H1 (cell line): ENCODE measurements around the gene PRRX2. TPM values are rescaled to one million over a fixed set of nuclear protein-coding genes. Genes with fewer than 3 reads are reported as not detected.

ENCODE experiments used
- CTCF ChIA-PET: fragments of 300-600 bp; sonication (Branson Sonifier 250); formaldehyde crosslinking; loops from one replicate; lab custom pipeline; 2021; ENCODE audit not compliant: partially characterized antibody; lab: Charles Lee
- POLR2A ChIA-PET: fragments of 300-600 bp; sonication (Branson Sonifier 250); formaldehyde crosslinking; loops from one replicate; lab custom pipeline; 2021; ENCODE audit warnings: inconsistent platforms; ENCODE audit not compliant: partially characterized antibody; lab: Charles Lee
- DNase-seq, 2 experiments: peaks; one replicate each; pipeline versions ENCODE4 v3.0.0 to v3.0.0-alpha.2; 2010 to 2022; ENCODE audit warnings: low spot score in 2 of 2, low read depth in 1 of 2, mixed read lengths in 1 of 2
- FAIRE-seq: peaks from 2 replicates; lab custom pipeline; 2011; peaks lifted over from hg19 to GRCh38; lab: Jason Lieb, UNC
- H2AFZ ChIP-seq: 2 replicates; pipeline ENCODE4 v1.8.1; 2012; ENCODE audit warnings: low read length, inconsistent platforms
- H2AK5ac ChIP-seq: 2 replicates; pipeline ENCODE4 v1.6.1; 2013; ENCODE audit warnings: low read depth, low read length
- H2BK120ac ChIP-seq: replicated peaks from 2 replicates; pipeline ENCODE3; 2013; ENCODE audit warnings: low read depth, low read length, inconsistent platforms
- H2BK12ac ChIP-seq: 2 replicates; pipeline ENCODE4 v1.6.1; 2013; ENCODE audit warnings: low read depth, low read length
- H2BK15ac ChIP-seq: 2 replicates; pipeline ENCODE4 v1.6.1; 2013; ENCODE audit warnings: low read length
- H2BK20ac ChIP-seq: 2 replicates; pipeline ENCODE4 v1.6.1; 2013; ENCODE audit warnings: low read length
- H2BK5ac ChIP-seq: 2 replicates; pipeline ENCODE4 v1.6.1; 2013; ENCODE audit warnings: low read depth, low read length
- H3K14ac ChIP-seq: 2 replicates; pipeline ENCODE4 v1.6.1; 2013; ENCODE audit warnings: inconsistent platforms; ENCODE audit not compliant: insufficient read length
- H3K18ac ChIP-seq: 2 replicates; pipeline ENCODE4 v1.6.1; 2013; ENCODE audit warnings: low read length; ENCODE audit errors: extremely low read depth
- H3K23ac ChIP-seq: 2 replicates; pipeline ENCODE4 v1.6.1; 2013; ENCODE audit warnings: inconsistent platforms; ENCODE audit not compliant: insufficient read length
- H3K23me2 ChIP-seq: 2 replicates; pipeline ENCODE4 v1.6.1; 2013; ENCODE audit warnings: low read depth, low read length
- H3K27ac ChIP-seq: 2 replicates; pipeline ENCODE4 v1.6.1; 2011; ENCODE audit warnings: low read depth, low read length, inconsistent platforms
- H3K27me3 ChIP-seq, 4 experiments: replicated peaks in 1 of 4; 1 replicate in 1 of 4; 2 replicates in 3 of 4; pipeline versions ENCODE4 v1.6.1 to v1.8.1; 2011 to 2013; ENCODE audit warnings: low read length in 3 of 4, mild to moderate bottlenecking in 3 of 4, inconsistent platforms in 2 of 4, mixed read lengths in 2 of 4, moderate library complexity in 1 of 4; ENCODE audit not compliant: control insufficient read depth in 3 of 4, insufficient read depth in 3 of 4; ENCODE audit errors: extremely low read depth in 1 of 4
- H3K36me3 ChIP-seq, 4 experiments: 2 replicates each; pipeline versions ENCODE4 v1.6.1 to v1.8.1; 2011 to 2013; ENCODE audit warnings: mild to moderate bottlenecking in 4 of 4, low read length in 3 of 4, moderate library complexity in 2 of 4, control low read depth in 1 of 4, inconsistent platforms in 1 of 4; ENCODE audit not compliant: insufficient read depth in 4 of 4, control insufficient read depth in 2 of 4
- H3K4ac ChIP-seq: replicated peaks from 2 replicates; pipeline ENCODE3; 2013; ENCODE audit warnings: low read length, low read depth, mixed read lengths, inconsistent platforms; ENCODE audit not compliant: insufficient read length
- H3K4me1 ChIP-seq, 4 experiments: replicated peaks in 1 of 4; 1 replicate in 1 of 4; 2 replicates in 3 of 4; pipeline versions ENCODE4 v1.6.1 to v1.8.1; 2011 to 2013; ENCODE audit warnings: low read length in 3 of 4, inconsistent platforms in 2 of 4, mixed read lengths in 1 of 4; ENCODE audit not compliant: insufficient read depth in 4 of 4, control insufficient read depth in 3 of 4
- H3K4me2 ChIP-seq, 2 experiments: 2 replicates each; pipeline versions ENCODE4 v1.6.1 to v1.8.1; 2011 to 2013; ENCODE audit warnings: low read depth in 2 of 2, low read length in 2 of 2, control low read depth in 1 of 2, inconsistent platforms in 1 of 2, mild to moderate bottlenecking in 1 of 2; ENCODE audit not compliant: insufficient read depth in 1 of 2
- H3K4me3 ChIP-seq, 4 experiments: fragments of 200-600, 300-600 bp in 1 of 4; sonication (generic), shearing (Covaris generic), sonication (Bioruptor Twin) in 1 of 4; 2 replicates each; pipeline versions ENCODE4 v1.5.1 to v1.8.1; 2011 to 2016; ENCODE audit warnings: low read length in 4 of 4, low read depth in 3 of 4, control low read depth in 2 of 4, inconsistent platforms in 2 of 4, mild to moderate bottlenecking in 2 of 4, mixed read lengths in 1 of 4, moderate library complexity in 1 of 4; ENCODE audit not compliant: insufficient read depth in 2 of 4; ENCODE audit errors: extremely low read depth in 1 of 4
- H3K56ac ChIP-seq: replicated peaks from 2 replicates; pipeline ENCODE3; 2013; ENCODE audit warnings: low read depth, mild to moderate bottlenecking, mixed read lengths, low read length, inconsistent platforms; ENCODE audit not compliant: insufficient read length
- H3K79me1 ChIP-seq: 2 replicates; pipeline ENCODE4 v1.6.1; 2013; ENCODE audit warnings: low read depth, low read length, control low read depth
- H3K79me2 ChIP-seq, 2 experiments: 2 replicates each; pipeline versions ENCODE4 v1.6.1 to v1.8.1; 2012 to 2013; ENCODE audit warnings: low read length in 2 of 2, mild to moderate bottlenecking in 2 of 2, inconsistent platforms in 1 of 2; ENCODE audit not compliant: insufficient read depth in 2 of 2, control insufficient read depth in 1 of 2
- H3K9ac ChIP-seq, 4 experiments: replicated peaks in 1 of 4; 1 replicate in 1 of 4; 2 replicates in 3 of 4; pipeline versions ENCODE4 v1.6.1 to v1.8.1; 2011 to 2013; ENCODE audit warnings: low read depth in 3 of 4, low read length in 3 of 4, control low read depth in 2 of 4, mild to moderate bottlenecking in 2 of 4, moderate library complexity in 2 of 4, inconsistent platforms in 1 of 4; ENCODE audit errors: extremely low read depth in 1 of 4
- H3K9me3 ChIP-seq, 2 experiments: 2 replicates each; pipeline versions ENCODE4 v1.6.1 to v1.8.1; 2012 to 2013; ENCODE audit warnings: mild to moderate bottlenecking in 2 of 2, moderate library complexity in 2 of 2, control low read depth in 1 of 2, inconsistent platforms in 1 of 2, low read depth in 1 of 2, low read length in 1 of 2, mixed read lengths in 1 of 2; ENCODE audit not compliant: insufficient read depth in 2 of 2
- H4K20me1 ChIP-seq, 2 experiments: replicated peaks in 1 of 2; 2 replicates each; pipeline versions ENCODE3 to v1.8.1; 2011 to 2013; ENCODE audit warnings: inconsistent platforms in 2 of 2, low read length in 2 of 2, mild to moderate bottlenecking in 1 of 2; ENCODE audit not compliant: insufficient read depth in 2 of 2, control insufficient read depth in 1 of 2
- H4K5ac ChIP-seq: 2 replicates; pipeline ENCODE4 v1.6.1; 2013; ENCODE audit warnings: low read length, low read depth, mixed read lengths, inconsistent platforms; ENCODE audit not compliant: insufficient read length
- H4K8ac ChIP-seq: 2 replicates; pipeline ENCODE4 v1.8.0; 2013; ENCODE audit warnings: mild to moderate bottlenecking, moderate library complexity, low read length, inconsistent platforms; ENCODE audit not compliant: insufficient read depth; ENCODE audit errors: extremely low read depth
- H4K91ac ChIP-seq: replicated peaks from 2 replicates; pipeline ENCODE3; 2013; ENCODE audit warnings: low read length, mixed read lengths, inconsistent platforms; ENCODE audit not compliant: insufficient read length
- BCL11A ChIP-seq, 2 experiments: IDR thresholded peaks; one replicate each; pipeline ENCODE4 v1.6.1; 2011; ENCODE audit warnings: low read depth in 2 of 2, low read length in 2 of 2, mild to moderate bottlenecking in 2 of 2
- CBX5 ChIP-seq: fragments of 300-800, 300-1000 bp; sonication (generic); IDR thresholded peaks from 2 replicates; pipeline ENCODE4 v1.7.1; 2016; ENCODE audit warnings: antibody characterized with exemption, low read length, low read depth
- E2F6 ChIP-seq: IDR thresholded peaks from 2 replicates; pipeline ENCODE4 v1.6.1; 2012; ENCODE audit warnings: inconsistent platforms
- EGR1 ChIP-seq: IDR thresholded peaks from 2 replicates; pipeline ENCODE4 v1.6.1; 2011; ENCODE audit warnings: low read depth, low read length, borderline replicate concordance
- FOSL1 ChIP-seq: IDR thresholded peaks from 2 replicates; pipeline ENCODE4 v1.6.1; 2011; ENCODE audit warnings: mild to moderate bottlenecking, low read depth, low read length, moderate library complexity; ENCODE audit not compliant: insufficient read depth
- HDAC6 ChIP-seq: IDR thresholded peaks from one replicate; pipeline ENCODE4 v1.7.1; 2012; ENCODE audit warnings: low read depth, mild to moderate bottlenecking, inconsistent platforms, low read length, moderate library complexity
- NANOG ChIP-seq: IDR thresholded peaks from 2 replicates; pipeline ENCODE4 v1.6.1; 2011; ENCODE audit warnings: low read length, low read depth, mild to moderate bottlenecking, inconsistent platforms; ENCODE audit not compliant: insufficient read depth, poor library complexity, severe bottlenecking
- NRF1 ChIP-seq: IDR thresholded peaks from 2 replicates; pipeline ENCODE4 v1.6.1; 2011; ENCODE audit warnings: mild to moderate bottlenecking, low read depth, low read length, improper control_type of control experiment
- RAD21 ChIP-seq, 2 experiments: IDR thresholded peaks in 1 of 2; conservative IDR thresholded peaks in 1 of 2; 2 replicates each; pipeline ENCODE4 v1.6.1; 2011; ENCODE audit warnings: low read depth in 2 of 2, low read length in 2 of 2, improper control_type of control experiment in 1 of 2, inconsistent platforms in 1 of 2, mild to moderate bottlenecking in 1 of 2, moderate library complexity in 1 of 2
- SIN3A ChIP-seq, 2 experiments: IDR thresholded peaks in 1 of 2; conservative IDR thresholded peaks in 1 of 2; 2 replicates each; pipeline ENCODE4 v1.6.1; 2011 to 2012; ENCODE audit warnings: low read length in 2 of 2, improper control_type of control experiment in 1 of 2, low read depth in 1 of 2, mild to moderate bottlenecking in 1 of 2
- SIRT6 ChIP-seq: IDR thresholded peaks from one replicate; pipeline ENCODE4 v1.7.1; 2012; ENCODE audit warnings: low read length, inconsistent platforms
- SIX5 ChIP-seq: IDR thresholded peaks from 2 replicates; pipeline ENCODE4 v1.6.1; 2011; ENCODE audit warnings: mild to moderate bottlenecking, low read depth, low read length
- SP1 ChIP-seq: IDR thresholded peaks from 2 replicates; pipeline ENCODE4 v1.6.1; 2011; ENCODE audit warnings: low read depth, low read length
- SP2 ChIP-seq: IDR thresholded peaks from 2 replicates; pipeline ENCODE4 v1.6.1; 2012; ENCODE audit warnings: mild to moderate bottlenecking, low read length, inconsistent platforms
- WGBS, 2 experiments: shearing (Covaris generic) in 1 of 2; methylation state at CpG; one replicate each; pipeline versions ENCODE4 v1.1.6 to v1.1.7; 2013 to 2015; ENCODE audit warnings: low lambda C conversion rate in 2 of 2, mixed read lengths in 2 of 2, inconsistent platforms in 1 of 2, low coverage in 1 of 2, missing lambda C conversion rate in 1 of 2; ENCODE audit not compliant: insufficient replicate concordance in 2 of 2, insufficient coverage in 1 of 2, insufficient read length in 1 of 2; ENCODE audit errors: extremely low coverage in 1 of 2, missing lambda C conversion rate in 1 of 2; 5-methylcytosine and 5-hydroxymethylcytosine counted together
- polyA plus RNA-seq, 7 experiments: library from polyadenylated mRNA; depleted of rRNA in 3 of 7; stranded (reverse) in 5 of 7; unstranded in 2 of 7; fragments of >200 nt in 5 of 7; fragments of 200-250 nt in 2 of 7; gene quantifications; 1 replicate in 5 of 7; 2 replicates in 1 of 7; 4 replicates in 1 of 7; pipeline versions ENCODE4 v1.2.1 to v1.2.3, GENCODE V29; 2011 to 2013; ENCODE audit warnings: missing spikeins in 2 of 7, mixed read lengths in 2 of 7
- total RNA-seq: library from RNA; stranded (reverse); fragmentation: NEBNext Ultra II Directional; extraction: Animal tissue kit (Norgen Biotek cat#: 25700); gene quantifications from 2 replicates; pipeline ENCODE4 v1.2.1, GENCODE V29; 2021

PRRX2 gene
- total and polyA plus RNA-seq, 2 of the 8 experiments (the other 6 are each of a cell fraction or from before 2014, with no cell fraction given), result 5.8 to 9.2 TPM

- no peaks in the 10 kb centered on the region for H4K20me1 ChIP-seq
- H3K23ac ChIP-seq, result no peak overlapping the region
- H3K79me2 ChIP-seq, result no peaks in the 10 kb centered on the region
- H3K18ac ChIP-seq, result no peak overlapping the region
- H3K9me3 ChIP-seq, result no peaks in the 10 kb centered on the region
- H3K9ac ChIP-seq, result no peak overlapping the region
- FAIRE-seq, result no peak
- no peak overlapping the region for H2AFZ ChIP-seq
- H4K8ac ChIP-seq, result no peak overlapping the region
- H2BK5ac ChIP-seq, result no peak overlapping the region
- H2BK12ac ChIP-seq, result no peak overlapping the region
- no peaks in the 10 kb centered on the region; a peak in 1 of 7 replicates for H3K27me3 ChIP-seq
- no peak for DNase-seq
- no peak overlapping the region for H3K4ac ChIP-seq
- no peak overlapping the region for H2BK20ac ChIP-seq
- no peaks in the 10 kb centered on the region for H3K79me1 ChIP-seq
- no peak overlapping the region for H2AK5ac ChIP-seq
- no peak overlapping the region for H4K5ac ChIP-seq
- H3K27ac ChIP-seq, result no peak overlapping the region
- H4K91ac ChIP-seq, result no peak overlapping the region
- H3K4me2 ChIP-seq, result no peak overlapping the region
- H3K14ac ChIP-seq, result no peak overlapping the region
- no peak overlapping the region for H3K4me3 ChIP-seq
- peaks cover 0 to 13% (median 11%) of the 10 kb centered on the region in 4 experiments; a peak in 5 of 7 replicates for H3K4me1 ChIP-seq
- ChIA-PET CTCF (interaction anchor here (0.7 to 16.4 kb wide), 4 partner anchors 9 to 37 kb away, joined by 3 to 168 read pairs (median 3); no protein-coding TSS in a partner anchor), POLR2A (interaction anchor here (0.8 kb wide), 1 partner anchor 19 kb away, joined by 3 read pairs; no protein-coding TSS in a partner anchor)
- no peaks in the 10 kb centered on the region for H3K23me2 ChIP-seq
- H2BK120ac ChIP-seq, result no peak overlapping the region
- no peak overlapping the region for H3K56ac ChIP-seq
- WGBS, 2 experiments, result 84% methylated on average over 9 of the region's 9 CpGs; no CpG with 5 or more reads in 1 of the 2 experiments
- no peak overlapping the region for H2BK15ac ChIP-seq
- H3K36me3 ChIP-seq, result no peaks in the 10 kb centered on the region
- TF ChIP-seq BCL11A (IDR thresholded peaks at IDR 0.05; ENCODE audit: low read depth in 2 of 2, low read length in 2 of 2) (no peak), SP1 (no peak), NRF1 (no peak), CBX5 (no peak), SP2 (no peak), RAD21 (IDR thresholded peaks at IDR 0.05 in 1 of 2, conservative IDR thresholded peaks at IDR 0.05 in 1 of 2; ENCODE audit: low read depth in 2 of 2, low read length in 2 of 2) (no peak), SIN3A (conservative IDR thresholded peaks at IDR 0.05 in 1 of 2, IDR thresholded peaks at IDR 0.05 in 1 of 2; ENCODE audit: low read depth in 1 of 2, low read length in 2 of 2) (no peak), EGR1 (no peak), E2F6 (no peak), SIRT6 (no peak), NANOG (no peak), SIX5 (no peak), FOSL1 (no peak), HDAC6 (no peak)
Observed at GRCh38 chr9:129757045-129757444, 91.6 kb downstream of the PRRX2 start.
